ENCODE data around the gene SDR42E2. TPM values are rescaled to one million over a fixed set of nuclear protein-coding genes. Genes with fewer than 3 reads are reported as not detected.
A peak's percentile ranks its signal among the peaks of the same experiment; 100 is the strongest.
"Not testable (repeated sequence)": the region's sequence is repeated elsewhere in the genome, so short reads cannot be mapped to it uniquely, and the experiment has no call there.

Gene SDR42E2
- polyA plus RNA-seq, 1 of the 3 experiments (the other 2 are of a cell fraction): not detected

DNA sequence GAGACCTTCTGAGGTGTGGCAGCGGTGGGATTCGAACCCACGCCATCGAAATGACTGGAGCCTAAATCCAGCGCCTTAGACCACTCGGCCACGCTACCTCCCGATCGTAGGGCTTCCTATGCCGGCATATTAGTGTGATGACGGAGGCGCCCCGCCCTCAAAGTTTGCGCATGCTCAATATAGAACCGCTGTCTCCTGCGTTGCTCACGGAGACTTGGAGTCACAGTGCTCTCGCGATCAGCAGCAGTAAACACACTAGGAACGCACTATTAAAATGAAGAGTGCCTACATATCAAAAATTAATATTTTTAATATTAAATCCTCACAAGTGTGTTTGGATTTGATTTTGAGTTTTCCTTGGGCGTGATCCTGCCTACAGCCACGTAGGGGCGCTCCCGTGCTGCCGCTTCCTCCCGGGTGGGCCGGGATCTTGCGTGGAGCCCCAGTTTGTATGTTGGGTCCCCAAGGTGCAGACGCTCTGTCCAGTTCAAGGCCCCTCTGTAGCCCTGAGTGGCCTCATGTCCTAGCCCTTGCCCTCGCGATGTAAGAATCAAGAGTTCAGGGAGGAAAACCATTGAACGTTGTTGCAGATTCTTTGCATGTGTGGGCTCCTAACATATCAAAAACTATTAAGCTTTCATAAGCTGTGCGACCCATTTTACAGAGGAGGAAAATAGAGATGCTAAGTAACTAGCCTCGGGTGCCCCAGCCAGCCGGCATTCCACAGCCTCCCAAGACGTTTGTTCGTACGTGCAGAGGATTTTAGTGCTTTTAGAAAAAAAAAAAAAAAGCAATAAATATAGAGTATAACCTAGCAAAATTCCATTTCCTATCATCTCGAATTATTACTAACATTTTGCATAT is 33.6 kb downstream of the SDR42E2 start:
- peak overlapping the region; percentile 63; the same call in 1 of the 2 replicates for H3K9ac ChIP-seq
- TF ChIP-seq REST (IDR thresholded peaks at IDR 0.05; ENCODE audit: low read depth, low read length) (0 out of 2 replicates have a peak, but pooled peaks have one; percentile 38), CHD2 (IDR thresholded peaks at IDR 0.05; ENCODE audit: low read length, partially characterized antibody) (peak; percentile 89), TEAD4 (IDR thresholded peaks at IDR 0.05; ENCODE audit: borderline replicate concordance, insufficient read depth) (peak; percentile 92), FOXM1 (IDR thresholded peaks at IDR 0.05; ENCODE audit: low read depth) (no peak), RFX5 (IDR thresholded peaks at IDR 0.05; ENCODE audit: low read length) (no peak), NRF1 (IDR thresholded peaks at IDR 0.05; ENCODE audit: low read depth, low read length) (peak; percentile 57), SIN3A (IDR thresholded peaks at IDR 0.05; ENCODE audit: borderline replicate concordance, low read depth, low read length) (no peak), NFIC (IDR thresholded peaks at IDR 0.05; ENCODE audit: borderline replicate concordance) (no peak), FOSL2 (IDR thresholded peaks at IDR 0.05; ENCODE audit: borderline replicate concordance, low read depth) (peak; percentile 85), RCOR1 (IDR thresholded peaks at IDR 0.05; ENCODE audit: low read length) (peak; percentile 13; the same call in 1 of the 2 replicates), RAD21 (IDR thresholded peaks at IDR 0.05; ENCODE audit: low read length) (peak; percentile 78), GABPA (IDR thresholded peaks at IDR 0.05; ENCODE audit: low read depth) (no peak), CTCF (IDR thresholded peaks at IDR 0.05) (peak; percentile 95), EP300 (IDR thresholded peaks at IDR 0.05; ENCODE audit: borderline replicate concordance in 1 of 2, low read depth in 1 of 2, low read length in 1 of 2) (no peak; a peak in 1 of 4 replicates), FOXJ3 (CRISPR knock-in tag; IDR thresholded peaks at IDR 0.05) (no peak), SMC3 (IDR thresholded peaks at IDR 0.05; ENCODE audit: low read depth, low read length) (peak; percentile 57), TAF1 (IDR thresholded peaks at IDR 0.05; ENCODE audit: borderline replicate concordance, low read depth, low read length) (no peak)
- peaks cover 42% of the 10 kb centered on the region for H3F3A ChIP-seq (replicated peaks; ENCODE audit: insufficient read depth)
- peak overlapping the region; percentile 77 for H3K4me2 ChIP-seq
- no peaks in the 10 kb centered on the region for H3K27me3 ChIP-seq (ENCODE audit: insufficient read depth)
- POLR2A ChIA-PET: interaction anchor here (0.6 kb wide), 1 partner anchor 102 kb away, joined by 3 read pairs; no protein-coding TSS in a partner anchor
- H3K4me1 ChIP-seq (ENCODE audit: control insufficient read depth in 1 of 2, insufficient read depth in 2 of 2, low read depth in 1 of 2, low read length in 1 of 2): peaks cover 8 to 10% of the 10 kb centered on the region in 2 experiments; a peak in 3 of 4 replicates
- H3K9me3 ChIP-seq: no peaks in the 10 kb centered on the region
- DNase-seq: peak; percentile 76
- CTCF ChIA-PET: interaction anchor here (0.6 to 9.3 kb wide), 9 partner anchors 11 to 115 kb away, joined by 3 to 115 read pairs (median 4); partner anchors contain the start of genes EEF2K and POLR3E
- H2AFZ ChIP-seq (ENCODE audit: low read depth): peak overlapping the region; percentile 92
- under 1% methylated on average over 36 of the region's 39 CpGs for WGBS (ENCODE audit: low lambda C conversion rate)
- H3K36me3 ChIP-seq (replicated peaks in 1 of 2; ENCODE audit: control insufficient read depth in 1 of 2, insufficient read depth in 2 of 2, low read length in 1 of 2): no peaks in the 10 kb centered on the region
- H3K79me2 ChIP-seq (ENCODE audit: insufficient read depth): no peaks in the 10 kb centered on the region
- H3K9me2 ChIP-seq: no peaks in the 10 kb centered on the region
- no peaks in the 10 kb centered on the region for H4K20me1 ChIP-seq (ENCODE audit: insufficient read depth)
- peak overlapping the region; percentile 62 to 87 for H3K4me3 ChIP-seq (ENCODE audit: low read depth in 2 of 2, low read length in 1 of 2)
- peak overlapping the region; percentile 52 to 53; a peak in 2 of 4 replicates for H3K27ac ChIP-seq (ENCODE audit: low read depth in 2 of 2, low read length in 1 of 2)

DNA sequence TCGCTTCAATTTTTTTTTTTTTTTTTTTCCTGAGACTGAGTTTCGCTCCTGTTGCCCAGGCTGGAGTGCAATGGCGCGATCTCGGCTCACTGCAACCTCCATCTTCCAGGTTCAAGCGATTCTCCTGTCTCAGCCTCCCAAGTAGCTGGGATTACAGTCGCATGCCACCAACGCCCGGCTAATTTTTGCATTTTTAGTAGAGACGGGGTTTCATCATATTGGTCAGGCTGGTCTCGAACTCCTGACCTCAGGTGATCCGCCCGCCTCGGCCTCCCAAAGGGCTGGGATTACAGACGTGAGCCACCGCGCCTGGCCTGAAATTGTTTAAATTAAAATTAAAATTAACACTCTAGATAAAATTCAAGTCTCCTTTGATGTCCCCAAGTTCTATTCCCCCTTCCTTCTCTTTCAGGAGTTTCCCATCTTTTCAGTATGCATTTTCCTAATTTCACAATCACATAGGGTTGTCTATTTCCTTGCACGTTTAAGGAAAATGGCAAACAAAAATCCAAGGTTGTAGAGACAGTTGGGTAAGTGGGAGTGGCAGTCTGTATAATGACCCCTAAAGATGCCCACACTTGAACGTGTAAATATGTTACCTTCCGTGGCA is 34.4 kb downstream of the SDR42E2 start:
- ChIA-PET POLR2A (interaction anchor here (0.6 kb wide), 1 partner anchor 101 kb away, joined by 3 read pairs; no protein-coding TSS in a partner anchor), CTCF (interaction anchor here (0.6 to 9.3 kb wide), 9 partner anchors 10 to 114 kb away, joined by 3 to 115 read pairs (median 4); partner anchors contain the start of genes EEF2K and POLR3E)
- not testable (repeated sequence) for H3K9me2 ChIP-seq; H3K9me3 ChIP-seq; H4K20me1 ChIP-seq (ENCODE audit: insufficient read depth); H3K4me1 ChIP-seq (ENCODE audit: control insufficient read depth in 1 of 2, insufficient read depth in 2 of 2, low read depth in 1 of 2, low read length in 1 of 2); H3K27ac ChIP-seq (ENCODE audit: low read depth in 2 of 2, low read length in 1 of 2); H3K36me3 ChIP-seq (replicated peaks in 1 of 2; ENCODE audit: control insufficient read depth in 1 of 2, insufficient read depth in 2 of 2, low read length in 1 of 2); H3K27me3 ChIP-seq (ENCODE audit: insufficient read depth); DNase-seq; H3K79me2 ChIP-seq (ENCODE audit: insufficient read depth)
- H3K4me2 ChIP-seq: peak overlapping the region; percentile 77
- H3K9ac ChIP-seq: peak overlapping the region; percentile 63; the same call in 1 of the 2 replicates
- H3K4me3 ChIP-seq (ENCODE audit: low read depth in 2 of 2, low read length in 1 of 2): peak overlapping the region; percentile 62 to 87
- WGBS (ENCODE audit: low lambda C conversion rate): 25% methylated on average over 20 of the region's 20 CpGs
- peaks cover 42% of the 10 kb centered on the region for H3F3A ChIP-seq (replicated peaks; ENCODE audit: insufficient read depth)
- peak overlapping the region; percentile 92 for H2AFZ ChIP-seq (ENCODE audit: low read depth)

Data from SK-N-SH (cell line).